NCI-H345 treated with DMSO at 0.1 percent for 48 hours (cell line): ENCODE data around the gene PIAS4.

ENCODE experiments used
- DNase-seq: peaks from one replicate; lab custom pipeline; 2025; ENCODE audit not compliant: unreplicated experiment; lab: John Stamatoyannopoulos, UW

Gene PIAS4

GRCh38 chr19:4042064-4042730 is 34.7 kb downstream of the PIAS4 start:
- no peak for DNase-seq

- DNase-seq: no peak
These were observed 35.2 kb downstream of the PIAS4 start for GRCh38 chr19:4042731-4043082.

- no peak for DNase-seq
These were observed 35.9 kb downstream of the PIAS4 start for GRCh38 chr19:4043401-4043800.

GRCh38 chr19:4043966-4044715 is 36.6 kb downstream of the PIAS4 start:
- DNase-seq: no peak

- DNase-seq: no peak
These were observed 37.5 kb downstream of the PIAS4 start for GRCh38 chr19:4044990-4045465.

- DNase-seq: no peak
These were observed 38.2 kb downstream of the PIAS4 start for GRCh38 chr19:4045597-4046361.

GRCh38 chr19:4046362-4046691 is 38.8 kb downstream of the PIAS4 start:
- no peak for DNase-seq

GRCh38 chr19:4046946-4047683 is 39.6 kb downstream of the PIAS4 start:
- DNase-seq: no peak

- DNase-seq: no peak
These were observed 41.9 kb downstream of the PIAS4 start for GRCh38 chr19:4049432-4049831.

- DNase-seq: no peak
These were observed 43.9 kb downstream of the PIAS4 start for GRCh38 chr19:4051175-4052101.

- no peak for DNase-seq
These were observed 44.8 kb downstream of the PIAS4 start for GRCh38 chr19:4052114-4052992.

GRCh38 chr19:4052993-4053422 is 45.5 kb downstream of the PIAS4 start:
- no peak for DNase-seq

- no peak for DNase-seq
These were observed 46.1 kb downstream of the PIAS4 start for GRCh38 chr19:4053423-4054324.

GRCh38 chr19:4054441-4055208 is 47.1 kb downstream of the PIAS4 start:
- no peak for DNase-seq

GRCh38 chr19:4055209-4055552 is 47.6 kb downstream of the PIAS4 start:
- no peak for DNase-seq

- DNase-seq: no peak
These were observed 50.6 kb downstream of the PIAS4 start for GRCh38 chr19:4057931-4058692.
